ENCODE results near the gene KRT86. TPM values are rescaled to one million over a fixed set of nuclear protein-coding genes. Genes with fewer than 3 reads are reported as not detected.

KRT86 gene
- total RNA-seq, 2 donors from 2014 or later, result not detected

- Histone ChIP-seq H3K9ac (ENCODE audit: extremely low read depth, low read length, poor library complexity, severe bottlenecking) (no peak overlapping the region), H3K36me3 (ENCODE audit: control insufficient read depth, insufficient read depth, low read length) (no peaks in the 10 kb centered on the region), H3K4me3 (ENCODE audit: low read length) (no peak overlapping the region), H3K4me1 (ENCODE audit: control insufficient read depth, insufficient read depth, low read length) (no peaks in the 10 kb centered on the region), H3K27ac (ENCODE audit: low read depth, low read length) (no peak overlapping the region), H3K27me3 (ENCODE audit: control insufficient read depth, insufficient read depth, low read length, poor library complexity, severe bottlenecking) (peaks cover 49% of the 10 kb centered on the region), H3K9me3 (ENCODE audit: control insufficient read depth, low read length) (no peaks in the 10 kb centered on the region)
- 54 to 58% methylated on average over 3 to 11 of the region's 11 CpGs for WGBS, 2 experiments (ENCODE audit: insufficient coverage in 1 of 2, insufficient read length in 1 of 2)
- Mint-ChIP-seq H3K9me3 (no peaks in the 10 kb centered on the region), H3K27me3 (ENCODE audit: insufficient read depth) (peaks cover 54% of the 10 kb centered on the region), H3K27ac (no peak overlapping the region), H3K4me1 (peaks cover 5% of the 10 kb centered on the region), H3K36me3 (ENCODE audit: low read depth) (no peaks in the 10 kb centered on the region), H3K4me3 (no peak overlapping the region)
- peak; percentile 75 for DNase-seq
- TF ChIP-seq, protein P1, sequence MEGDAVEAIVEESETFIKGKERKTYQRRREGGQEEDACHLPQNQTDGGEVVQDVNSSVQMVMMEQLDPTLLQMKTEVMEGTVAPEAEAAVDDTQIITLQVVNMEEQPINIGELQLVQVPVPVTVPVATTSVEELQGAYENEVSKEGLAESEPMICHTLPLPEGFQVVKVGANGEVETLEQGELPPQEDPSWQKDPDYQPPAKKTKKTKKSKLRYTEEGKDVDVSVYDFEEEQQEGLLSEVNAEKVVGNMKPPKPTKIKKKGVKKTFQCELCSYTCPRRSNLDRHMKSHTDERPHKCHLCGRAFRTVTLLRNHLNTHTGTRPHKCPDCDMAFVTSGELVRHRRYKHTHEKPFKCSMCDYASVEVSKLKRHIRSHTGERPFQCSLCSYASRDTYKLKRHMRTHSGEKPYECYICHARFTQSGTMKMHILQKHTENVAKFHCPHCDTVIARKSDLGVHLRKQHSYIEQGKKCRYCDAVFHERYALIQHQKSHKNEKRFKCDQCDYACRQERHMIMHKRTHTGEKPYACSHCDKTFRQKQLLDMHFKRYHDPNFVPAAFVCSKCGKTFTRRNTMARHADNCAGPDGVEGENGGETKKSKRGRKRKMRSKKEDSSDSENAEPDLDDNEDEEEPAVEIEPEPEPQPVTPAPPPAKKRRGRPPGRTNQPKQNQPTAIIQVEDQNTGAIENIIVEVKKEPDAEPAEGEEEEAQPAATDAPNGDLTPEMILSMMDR (conservative IDR thresholded peaks at IDR 0.05), result peak; percentile 72
These were observed 31.7 kb downstream of the KRT86 start for GRCh38 chr12:52305921-52306705.

DNA sequence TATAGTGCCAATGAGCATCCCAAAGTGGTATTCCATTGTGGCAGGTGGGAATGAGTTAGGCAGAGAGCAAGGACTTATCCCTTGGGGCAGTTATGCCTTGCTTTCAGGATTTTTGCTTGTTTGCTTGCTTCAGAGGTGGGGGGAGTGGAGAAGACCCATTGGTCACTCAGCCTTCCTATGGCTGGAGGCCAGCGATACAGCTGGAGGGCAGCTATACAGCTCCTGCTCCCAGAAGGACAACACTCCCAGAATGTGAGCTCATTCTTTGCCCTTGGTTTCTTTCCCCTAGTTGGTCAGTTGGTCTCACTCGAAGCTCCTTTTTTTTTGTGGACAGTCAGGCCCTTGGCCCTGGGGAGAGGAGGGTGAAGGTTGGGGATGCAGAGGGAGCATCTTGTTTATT, 32.3 kb downstream of the KRT86 start:
- Histone ChIP-seq H3K4me1 (ENCODE audit: control insufficient read depth, insufficient read depth, low read length) (no peaks in the 10 kb centered on the region), H3K27me3 (ENCODE audit: control insufficient read depth, insufficient read depth, low read length, poor library complexity, severe bottlenecking) (peaks cover 55% of the 10 kb centered on the region), H3K9me3 (ENCODE audit: control insufficient read depth, low read length) (no peaks in the 10 kb centered on the region), H3K4me3 (ENCODE audit: low read length) (no peak overlapping the region), H3K9ac (ENCODE audit: extremely low read depth, low read length, poor library complexity, severe bottlenecking) (no peak overlapping the region), H3K36me3 (ENCODE audit: control insufficient read depth, insufficient read depth, low read length) (no peaks in the 10 kb centered on the region), H3K27ac (ENCODE audit: low read depth, low read length) (no peak overlapping the region)
- 92% methylated on average over 2 of the region's 2 CpGs; no CpG with 5 or more reads in 1 of the 2 experiments for WGBS, 2 experiments (ENCODE audit: insufficient coverage in 1 of 2, insufficient read length in 1 of 2)
- TF ChIP-seq, protein P1 (conservative IDR thresholded peaks at IDR 0.05), result no peak
- Mint-ChIP-seq H3K27me3 (ENCODE audit: insufficient read depth) (peaks cover 57% of the 10 kb centered on the region), H3K4me1 (peaks cover 5% of the 10 kb centered on the region), H3K4me3 (no peak overlapping the region), H3K36me3 (ENCODE audit: low read depth) (no peaks in the 10 kb centered on the region), H3K27ac (no peak overlapping the region), H3K9me3 (no peaks in the 10 kb centered on the region)
- no peak for DNase-seq

DNA sequence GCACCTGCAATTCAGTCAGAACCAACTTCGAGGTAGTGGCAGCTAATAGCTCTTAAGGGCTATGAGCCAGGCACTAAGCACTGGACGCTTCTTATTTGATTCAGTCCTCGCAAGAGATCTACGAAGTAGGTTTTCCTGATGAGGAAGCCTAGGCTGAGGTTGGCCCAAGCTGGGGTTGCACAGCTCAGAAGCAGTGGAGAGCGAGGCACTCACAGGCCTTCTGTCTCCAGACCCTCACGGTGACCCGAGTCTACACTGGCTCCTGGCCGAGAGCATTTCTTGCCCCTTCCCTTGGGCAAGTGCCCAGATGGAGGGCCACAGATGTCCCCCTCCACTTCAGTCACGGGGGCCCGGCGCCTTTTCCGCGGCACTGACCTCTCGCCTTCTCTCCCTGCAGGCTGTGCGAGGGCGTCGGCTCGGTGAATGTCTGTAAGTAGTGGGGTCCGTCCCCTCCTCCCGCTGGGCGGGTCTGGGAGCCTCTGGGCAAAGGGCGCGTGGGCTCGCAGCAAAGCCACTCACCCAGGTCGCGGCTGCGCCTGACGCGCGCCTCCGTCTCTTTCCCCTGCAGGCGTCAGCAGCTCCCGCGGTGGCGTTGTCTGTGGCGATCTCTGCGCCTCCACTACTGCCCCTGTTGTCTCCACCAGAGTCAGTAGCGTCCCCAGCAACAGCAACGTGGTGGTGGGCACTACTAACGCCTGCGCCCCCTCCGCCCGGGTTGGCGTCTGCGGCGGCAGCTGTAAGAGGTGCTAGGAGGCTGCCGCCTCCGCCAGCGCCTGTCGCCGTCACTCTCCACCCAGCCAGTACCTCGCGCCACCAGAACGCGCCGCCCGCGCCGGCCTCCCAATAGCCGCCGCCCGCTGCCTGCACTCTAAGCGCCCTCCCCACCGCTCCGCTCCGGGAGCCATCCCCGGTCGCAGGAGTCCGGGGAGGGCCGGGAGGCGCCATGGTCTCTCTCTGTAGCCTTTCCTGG, 33.7 kb downstream of the KRT86 start:
- 13 to 14% methylated on average over 30 to 71 of the region's 71 CpGs for WGBS, 2 experiments (ENCODE audit: insufficient coverage in 1 of 2, insufficient read length in 1 of 2)
- peak overlapping the region; percentile 59 for H3K4me3 Mint-ChIP-seq
- H3K4me1 Mint-ChIP-seq, result peaks cover 5% of the 10 kb centered on the region
- TF ChIP-seq, protein P1 (conservative IDR thresholded peaks at IDR 0.05), result peak; percentile 53
- no peaks in the 10 kb centered on the region for H3K9me3 Mint-ChIP-seq
- Histone ChIP-seq H3K9ac (ENCODE audit: extremely low read depth, low read length, poor library complexity, severe bottlenecking) (no peak overlapping the region), H3K4me1 (ENCODE audit: control insufficient read depth, insufficient read depth, low read length) (no peaks in the 10 kb centered on the region), H3K36me3 (ENCODE audit: control insufficient read depth, insufficient read depth, low read length) (no peaks in the 10 kb centered on the region), H3K4me3 (ENCODE audit: low read length) (peak overlapping the region; percentile 72), H3K27ac (ENCODE audit: low read depth, low read length) (no peak overlapping the region), H3K27me3 (ENCODE audit: control insufficient read depth, insufficient read depth, low read length, poor library complexity, severe bottlenecking) (peaks cover 69% of the 10 kb centered on the region), H3K9me3 (ENCODE audit: control insufficient read depth, low read length) (no peaks in the 10 kb centered on the region)
- H3K36me3 Mint-ChIP-seq (ENCODE audit: low read depth), result no peaks in the 10 kb centered on the region
- DNase-seq, result peak; percentile 96
- H3K27me3 Mint-ChIP-seq (ENCODE audit: insufficient read depth), result peaks cover 69% of the 10 kb centered on the region
- no peak overlapping the region for H3K27ac Mint-ChIP-seq

Measured in endodermal cell (in vitro differentiated cells).